SK-N-SH (cell line): ENCODE data around the gene TMEM176A. TPM values are rescaled to one million over a fixed set of nuclear protein-coding genes. Genes with fewer than 3 reads are reported as not detected.

ENCODE experiments used
- CTCF ChIA-PET: fragments of 300-600, 350-600 bp; formaldehyde crosslinking; extraction: SDS; loops from one replicate; lab custom pipeline; 2021; lab: Yijun Ruan, JAX
- POLR2A ChIA-PET: fragments of 350-600 bp; sonication (Branson Sonifier 250); formaldehyde crosslinking; extraction: SDS; loops from one replicate; lab custom pipeline; 2020; ENCODE audit warnings: antibody characterized with exemption, inconsistent platforms; lab: Yijun Ruan, JAX
- DNase-seq: peaks from one replicate; pipeline ENCODE4 v3.0.0; 2012
- H2AFZ ChIP-seq: fragments of 200-600 bp; sonication (generic); 2 replicates; pipeline ENCODE4 v1.8.1; 2016; ENCODE audit warnings: antibody characterized with exemption, mild to moderate bottlenecking, low read depth
- H3F3A ChIP-seq: fragments of 200-600 bp; sonication (generic); replicated peaks from 2 replicates; pipeline ENCODE3; 2016; ENCODE audit warnings: antibody characterized with exemption, mild to moderate bottlenecking; ENCODE audit not compliant: insufficient read depth
- H3K27ac ChIP-seq, 2 experiments: fragments of 200-500 bp in 1 of 2; fragments of 200-600 bp in 1 of 2; sonication (Bioruptor generic) in 1 of 2; sonication (generic), shearing (Covaris generic) in 1 of 2; 2 replicates each; pipeline versions ENCODE4 v1.5.1 to v1.6.1; 2014 to 2016; ENCODE audit warnings: low read depth in 2 of 2, inconsistent platforms in 1 of 2, low read length in 1 of 2, mild to moderate bottlenecking in 1 of 2, mixed read lengths in 1 of 2
- H3K27me3 ChIP-seq: fragments of 200-600 bp; sonication (generic), shearing (Covaris generic); 2 replicates; pipeline ENCODE4 v1.6.1; 2016; ENCODE audit warnings: mixed run types; ENCODE audit not compliant: insufficient read depth
- H3K36me3 ChIP-seq, 2 experiments: fragments of 200-500 bp in 1 of 2; fragments of 200-600 bp in 1 of 2; sonication (Bioruptor generic) in 1 of 2; sonication (generic) in 1 of 2; replicated peaks in 1 of 2; 2 replicates each; pipeline versions ENCODE3 to v1.5.1; 2014 to 2016; ENCODE audit warnings: low read length in 1 of 2, mild to moderate bottlenecking in 1 of 2; ENCODE audit not compliant: insufficient read depth in 2 of 2, control insufficient read depth in 1 of 2
- H3K4me1 ChIP-seq, 2 experiments: fragments of 200-500 bp in 1 of 2; fragments of 200-600 bp in 1 of 2; sonication (Bioruptor generic) in 1 of 2; sonication (generic), shearing (Covaris generic) in 1 of 2; 2 replicates each; pipeline versions ENCODE4 v1.5.1 to v1.6.1; 2014 to 2016; ENCODE audit warnings: low read depth in 1 of 2, low read length in 1 of 2, mixed run types in 1 of 2; ENCODE audit not compliant: insufficient read depth in 2 of 2, control insufficient read depth in 1 of 2
- H3K4me2 ChIP-seq: fragments of 200-600 bp; sonication (generic), shearing (Covaris generic); 2 replicates; pipeline ENCODE4 v1.6.1; 2017; ENCODE audit warnings: mixed run types
- H3K4me3 ChIP-seq, 2 experiments: fragments of 200-500 bp in 1 of 2; fragments of 200-600 bp in 1 of 2; sonication (Bioruptor generic) in 1 of 2; sonication (generic), shearing (Covaris generic) in 1 of 2; 2 replicates each; pipeline versions ENCODE4 v1.5.1 to v1.8.1; 2014 to 2016; ENCODE audit warnings: low read depth in 2 of 2, inconsistent platforms in 1 of 2, low read length in 1 of 2, mild to moderate bottlenecking in 1 of 2, mixed read lengths in 1 of 2, moderate library complexity in 1 of 2
- H3K79me2 ChIP-seq: fragments of 200-600 bp; sonication (generic); 2 replicates; pipeline ENCODE4 v1.8.1; 2017; ENCODE audit warnings: mild to moderate bottlenecking; ENCODE audit not compliant: insufficient read depth
- H3K9ac ChIP-seq: fragments of 200-600 bp; sonication (generic); 2 replicates; pipeline ENCODE4 v1.6.1; 2017; ENCODE audit warnings: mixed run types
- H3K9me2 ChIP-seq: fragments of 200-600 bp; sonication (generic); 2 replicates; pipeline ENCODE4 v1.6.1; 2017; ENCODE audit warnings: mixed run types
- H3K9me3 ChIP-seq: fragments of 200-600 bp; sonication (generic); 2 replicates; pipeline ENCODE4 v1.6.1; 2017; ENCODE audit warnings: mixed run types, mild to moderate bottlenecking, moderate library complexity
- H4K20me1 ChIP-seq: fragments of 200-600 bp; sonication (generic); 2 replicates; pipeline ENCODE4 v1.6.1; 2017; ENCODE audit warnings: mild to moderate bottlenecking, mixed run types; ENCODE audit not compliant: insufficient read depth
- CHD2 ChIP-seq: fragments of 150-350 bp; IDR thresholded peaks from 2 replicates; pipeline ENCODE4 v1.6.1; 2018; ENCODE audit warnings: low read length; ENCODE audit not compliant: partially characterized antibody
- CTCF ChIP-seq: fragments of 200-600 bp; sonication (generic); IDR thresholded peaks from 2 replicates; pipeline ENCODE4 v1.6.1; 2017; ENCODE audit warnings: antibody characterized with exemption, mild to moderate bottlenecking, moderate library complexity
- EP300 ChIP-seq, 2 experiments: IDR thresholded peaks; 2 replicates each; pipeline versions ENCODE4 v1.4.0 to v1.6.1; 2012; ENCODE audit warnings: borderline replicate concordance in 1 of 2, low read depth in 1 of 2, low read length in 1 of 2
- FOXJ3 ChIP-seq: sonication (generic); formaldehyde crosslinking; IDR thresholded peaks from 2 replicates; pipeline ENCODE4 v1.5.1; 2020; ENCODE audit warnings: mild to moderate bottlenecking, missing genetic modification reagents
- GABPA ChIP-seq: IDR thresholded peaks from 2 replicates; pipeline ENCODE4 v1.4.0; 2012; ENCODE audit warnings: low read depth, mild to moderate bottlenecking
- GATA2 ChIP-seq: sonication (generic); formaldehyde crosslinking; IDR thresholded peaks from 2 replicates; pipeline ENCODE4 v1.5.0; 2020; ENCODE audit warnings: mild to moderate bottlenecking, missing genetic modification reagents
- JUND ChIP-seq: IDR thresholded peaks from 2 replicates; pipeline ENCODE4 v1.4.0; 2012
- MEF2A ChIP-seq: IDR thresholded peaks from 2 replicates; pipeline ENCODE4 v1.4.0; 2012; ENCODE audit warnings: low read depth, borderline replicate concordance
- NFIC ChIP-seq: IDR thresholded peaks from 2 replicates; pipeline ENCODE4 v1.4.0; 2012; ENCODE audit warnings: borderline replicate concordance
- POLR2AphosphoS5 ChIP-seq: IDR thresholded peaks from 2 replicates; pipeline ENCODE4 v1.6.1; 2012; ENCODE audit warnings: low read depth, low read length
- RFX5 ChIP-seq: IDR thresholded peaks from 2 replicates; pipeline ENCODE4 v1.6.1; 2012; ENCODE audit warnings: mild to moderate bottlenecking, improper control_type of control experiment, low read length
- RXRA ChIP-seq: IDR thresholded peaks from 2 replicates; pipeline ENCODE4 v1.4.0; 2012; ENCODE audit warnings: low read depth, mild to moderate bottlenecking, borderline replicate concordance
- SIN3A ChIP-seq: IDR thresholded peaks from 2 replicates; pipeline ENCODE4 v1.6.1; 2012; ENCODE audit warnings: low read depth, mild to moderate bottlenecking, low read length, moderate library complexity, borderline replicate concordance
- TAF1 ChIP-seq: IDR thresholded peaks from 2 replicates; pipeline ENCODE4 v1.6.1; 2012; ENCODE audit warnings: low read depth, mild to moderate bottlenecking, low read length, moderate library complexity, borderline replicate concordance
- TCF12 ChIP-seq: IDR thresholded peaks from 2 replicates; pipeline ENCODE4 v1.4.0; 2012
- USF1 ChIP-seq: IDR thresholded peaks from 2 replicates; pipeline ENCODE4 v1.4.0; 2012; ENCODE audit warnings: low read depth, borderline replicate concordance
- YY1 ChIP-seq: IDR thresholded peaks from 2 replicates; pipeline ENCODE4 v1.4.0; 2012; ENCODE audit warnings: low read depth, mild to moderate bottlenecking
- WGBS: methylation state at CpG from one replicate; pipeline ENCODE4 v1.1.6; 2017; ENCODE audit warnings: low lambda C conversion rate; 5-methylcytosine and 5-hydroxymethylcytosine counted together
- polyA plus RNA-seq, 3 experiments: library from polyadenylated mRNA; depleted of rRNA; stranded (reverse); fragments of >200 nt; gene quantifications; 2 replicates each; pipeline ENCODE4 v1.2.3, GENCODE V29; 2012
- TF ChIP-seq, protein P1 (sequence below): fragments of 150-350 bp; IDR thresholded peaks from 2 replicates; pipeline ENCODE4 v1.6.1; 2016; ENCODE audit warnings: mild to moderate bottlenecking, low read depth, low read length
- TF ChIP-seq, protein P2 (sequence below): IDR thresholded peaks from 2 replicates; pipeline ENCODE4 v1.6.1; 2012; ENCODE audit warnings: mild to moderate bottlenecking, low read depth, low read length, moderate library complexity

The TMEM176A gene
- polyA plus RNA-seq, 1 of the 3 experiments (the other 2 are of a cell fraction) = not detected

- H3K9me2 ChIP-seq = no peaks in the 10 kb centered on the region
- no peak overlapping the region for H3K9ac ChIP-seq
- no peaks in the 10 kb centered on the region for H3F3A ChIP-seq
- H2AFZ ChIP-seq = no peak overlapping the region
- ChIA-PET POLR2A (no interaction called here), CTCF (interaction anchor here (1.1 to 2.8 kb wide), 4 partner anchors 12 to 78 kb away, joined by 3 to 9 read pairs (median 4); no protein-coding TSS in a partner anchor)
- H3K4me1 ChIP-seq = peaks cover 0 to 14% of the 10 kb centered on the region in 2 experiments; a peak in 2 of 4 replicates
- peak overlapping the region in 1 of 2 experiments; percentile 91; a peak in 2 of 4 replicates for H3K27ac ChIP-seq
- H4K20me1 ChIP-seq = no peaks in the 10 kb centered on the region
- TF ChIP-seq, protein P1, sequence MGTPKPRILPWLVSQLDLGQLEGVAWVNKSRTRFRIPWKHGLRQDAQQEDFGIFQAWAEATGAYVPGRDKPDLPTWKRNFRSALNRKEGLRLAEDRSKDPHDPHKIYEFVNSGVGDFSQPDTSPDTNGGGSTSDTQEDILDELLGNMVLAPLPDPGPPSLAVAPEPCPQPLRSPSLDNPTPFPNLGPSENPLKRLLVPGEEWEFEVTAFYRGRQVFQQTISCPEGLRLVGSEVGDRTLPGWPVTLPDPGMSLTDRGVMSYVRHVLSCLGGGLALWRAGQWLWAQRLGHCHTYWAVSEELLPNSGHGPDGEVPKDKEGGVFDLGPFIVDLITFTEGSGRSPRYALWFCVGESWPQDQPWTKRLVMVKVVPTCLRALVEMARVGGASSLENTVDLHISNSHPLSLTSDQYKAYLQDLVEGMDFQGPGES = no peak
- TF ChIP-seq, all 33 proteins: peak for 0
- no peaks in the 10 kb centered on the region for H3K27me3 ChIP-seq
- 26% methylated on average over 5 of the region's 5 CpGs for WGBS
- H3K9me3 ChIP-seq = no peaks in the 10 kb centered on the region
- no peaks in the 10 kb centered on the region for H3K36me3 ChIP-seq
- no peaks in the 10 kb centered on the region for H3K79me2 ChIP-seq
- H3K4me2 ChIP-seq = no peak overlapping the region
- H3K4me3 ChIP-seq = no peak overlapping the region
- no peak for DNase-seq
Observed at GRCh38 chr7:150820148-150820547, 19.6 kb downstream of the TMEM176A start.

GRCh38 chr7:150820578-150821198 is 20.1 kb downstream of the TMEM176A start:
- Histone ChIP-seq H3K27me3 (no peaks in the 10 kb centered on the region), H3K9me2 (no peaks in the 10 kb centered on the region), H3K4me2 (no peak overlapping the region), H3K9ac (no peak overlapping the region), H3K9me3 (no peaks in the 10 kb centered on the region), H3K79me2 (no peaks in the 10 kb centered on the region), H3K27ac (peak overlapping the region in 1 of 2 experiments; percentile 91; a peak in 2 of 4 replicates), H4K20me1 (no peaks in the 10 kb centered on the region), H3K4me1 (peaks cover 0 to 14% of the 10 kb centered on the region in 2 experiments; a peak in 2 of 4 replicates), H3K36me3 (no peaks in the 10 kb centered on the region), H2AFZ (no peak overlapping the region), H3K4me3 (no peak overlapping the region), H3F3A (no peaks in the 10 kb centered on the region)
- POLR2A ChIA-PET = no interaction called here
- DNase-seq = peak; percentile 73
- CTCF ChIA-PET = interaction anchor here (1.0 to 2.8 kb wide), 5 partner anchors 12 to 78 kb away, joined by 3 to 9 read pairs (median 3); no protein-coding TSS in a partner anchor
- WGBS = 51% methylated on average over 7 of the region's 7 CpGs
- TF ChIP-seq CHD2 (peak; percentile 20), EP300 (IDR thresholded peaks at IDR 0.05; ENCODE audit: borderline replicate concordance in 1 of 2, low read depth in 1 of 2, low read length in 1 of 2) (peak in 1 of 2 experiments; percentile 80; a peak in 2 of 4 replicates), POLR2AphosphoS5 (no peak), JUND (no peak), GABPA (no peak), CTCF (no peak), NFIC (no peak), TAF1 (no peak), RFX5 (no peak), USF1 (no peak), GATA2 (CRISPR knock-in tag) (no peak), MEF2A (no peak), SIN3A (no peak), RXRA (no peak), YY1 (no peak), TCF12 (no peak), FOXJ3 (CRISPR knock-in tag) (peak; percentile 30; the same call in 1 of the 2 replicates)
- TF ChIP-seq, protein P2, sequence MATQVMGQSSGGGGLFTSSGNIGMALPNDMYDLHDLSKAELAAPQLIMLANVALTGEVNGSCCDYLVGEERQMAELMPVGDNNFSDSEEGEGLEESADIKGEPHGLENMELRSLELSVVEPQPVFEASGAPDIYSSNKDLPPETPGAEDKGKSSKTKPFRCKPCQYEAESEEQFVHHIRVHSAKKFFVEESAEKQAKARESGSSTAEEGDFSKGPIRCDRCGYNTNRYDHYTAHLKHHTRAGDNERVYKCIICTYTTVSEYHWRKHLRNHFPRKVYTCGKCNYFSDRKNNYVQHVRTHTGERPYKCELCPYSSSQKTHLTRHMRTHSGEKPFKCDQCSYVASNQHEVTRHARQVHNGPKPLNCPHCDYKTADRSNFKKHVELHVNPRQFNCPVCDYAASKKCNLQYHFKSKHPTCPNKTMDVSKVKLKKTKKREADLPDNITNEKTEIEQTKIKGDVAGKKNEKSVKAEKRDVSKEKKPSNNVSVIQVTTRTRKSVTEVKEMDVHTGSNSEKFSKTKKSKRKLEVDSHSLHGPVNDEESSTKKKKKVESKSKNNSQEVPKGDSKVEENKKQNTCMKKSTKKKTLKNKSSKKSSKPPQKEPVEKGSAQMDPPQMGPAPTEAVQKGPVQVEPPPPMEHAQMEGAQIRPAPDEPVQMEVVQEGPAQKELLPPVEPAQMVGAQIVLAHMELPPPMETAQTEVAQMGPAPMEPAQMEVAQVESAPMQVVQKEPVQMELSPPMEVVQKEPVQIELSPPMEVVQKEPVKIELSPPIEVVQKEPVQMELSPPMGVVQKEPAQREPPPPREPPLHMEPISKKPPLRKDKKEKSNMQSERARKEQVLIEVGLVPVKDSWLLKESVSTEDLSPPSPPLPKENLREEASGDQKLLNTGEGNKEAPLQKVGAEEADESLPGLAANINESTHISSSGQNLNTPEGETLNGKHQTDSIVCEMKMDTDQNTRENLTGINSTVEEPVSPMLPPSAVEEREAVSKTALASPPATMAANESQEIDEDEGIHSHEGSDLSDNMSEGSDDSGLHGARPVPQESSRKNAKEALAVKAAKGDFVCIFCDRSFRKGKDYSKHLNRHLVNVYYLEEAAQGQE = no peak
